DND-41 (cell line): ENCODE data around the gene ZMAT3.

Experiments
- ATAC-seq: fragments of 200-7000 bp; cut with Tn5 transposase; 3 replicates; pipeline ENCODE4 v1.9.1; 2021; ENCODE audit warnings: low read depth; ENCODE audit not compliant: insufficient read depth
- DNase-seq: peaks from one replicate; pipeline ENCODE4 v3.0.0-alpha.2; 2020
- H2AFZ ChIP-seq: 2 replicates; pipeline ENCODE4 v1.6.0; 2012; ENCODE audit warnings: low read depth, low read length
- H3K27ac ChIP-seq: 2 replicates; pipeline ENCODE4 v1.5.1; 2012; ENCODE audit warnings: low read length, inconsistent platforms
- H3K27me3 ChIP-seq: fragments of 200-600 bp; sonication (generic); 2 replicates; pipeline ENCODE4 v1.6.0; 2012; ENCODE audit warnings: low read length, mild to moderate bottlenecking, inconsistent platforms; ENCODE audit not compliant: insufficient read depth, poor library complexity
- H3K36me3 ChIP-seq: 2 replicates; pipeline ENCODE4 v1.5.1; 2012; ENCODE audit warnings: low read length, inconsistent platforms; ENCODE audit not compliant: insufficient read depth
- H3K4me1 ChIP-seq: 2 replicates; pipeline ENCODE4 v1.5.1; 2012; ENCODE audit warnings: mild to moderate bottlenecking, low read length; ENCODE audit not compliant: insufficient read depth
- H3K4me2 ChIP-seq: 2 replicates; pipeline ENCODE4 v1.6.0; 2012; ENCODE audit warnings: mild to moderate bottlenecking, moderate library complexity, low read length, inconsistent platforms; ENCODE audit not compliant: insufficient read depth
- H3K4me3 ChIP-seq, 2 experiments: fragments of 200-600 bp in 1 of 2; shearing (Covaris generic) in 1 of 2; 2 replicates each; pipeline ENCODE4 v1.5.1; 2012 to 2016; ENCODE audit warnings: inconsistent platforms in 2 of 2, low read length in 2 of 2, mild to moderate bottlenecking in 2 of 2, low read depth in 1 of 2, moderate library complexity in 1 of 2
- H3K79me2 ChIP-seq: 2 replicates; pipeline ENCODE4 v1.6.0; 2012; ENCODE audit warnings: low read length, inconsistent platforms; ENCODE audit not compliant: insufficient read depth
- H3K9ac ChIP-seq: 2 replicates; pipeline ENCODE4 v1.6.0; 2012; ENCODE audit warnings: low read depth, mild to moderate bottlenecking, inconsistent platforms, low read length, moderate library complexity
- H3K9me3 ChIP-seq: 2 replicates; pipeline ENCODE4 v1.5.1; 2012; ENCODE audit warnings: low read length, moderate library complexity, mild to moderate bottlenecking, inconsistent platforms; ENCODE audit not compliant: insufficient read depth, severe bottlenecking
- H4K20me1 ChIP-seq: 2 replicates; pipeline ENCODE4 v1.6.0; 2012; ENCODE audit warnings: low read length; ENCODE audit not compliant: insufficient read depth
- EZH2 ChIP-seq: IDR thresholded peaks from 3 replicates; pipeline ENCODE4 v1.6.1; 2012; ENCODE audit warnings: borderline replicate concordance, low read depth, mild to moderate bottlenecking, moderate library complexity, low read length, inconsistent platforms; ENCODE audit not compliant: severe bottlenecking
- TF ChIP-seq, protein P1 (sequence below): IDR thresholded peaks from 2 replicates; pipeline ENCODE4 v1.5.1; 2012; ENCODE audit warnings: borderline replicate concordance, low read length, moderate library complexity, mild to moderate bottlenecking; ENCODE audit not compliant: poor library complexity, severe bottlenecking; ENCODE audit errors: extremely low read depth

ZMAT3 gene

DNA sequence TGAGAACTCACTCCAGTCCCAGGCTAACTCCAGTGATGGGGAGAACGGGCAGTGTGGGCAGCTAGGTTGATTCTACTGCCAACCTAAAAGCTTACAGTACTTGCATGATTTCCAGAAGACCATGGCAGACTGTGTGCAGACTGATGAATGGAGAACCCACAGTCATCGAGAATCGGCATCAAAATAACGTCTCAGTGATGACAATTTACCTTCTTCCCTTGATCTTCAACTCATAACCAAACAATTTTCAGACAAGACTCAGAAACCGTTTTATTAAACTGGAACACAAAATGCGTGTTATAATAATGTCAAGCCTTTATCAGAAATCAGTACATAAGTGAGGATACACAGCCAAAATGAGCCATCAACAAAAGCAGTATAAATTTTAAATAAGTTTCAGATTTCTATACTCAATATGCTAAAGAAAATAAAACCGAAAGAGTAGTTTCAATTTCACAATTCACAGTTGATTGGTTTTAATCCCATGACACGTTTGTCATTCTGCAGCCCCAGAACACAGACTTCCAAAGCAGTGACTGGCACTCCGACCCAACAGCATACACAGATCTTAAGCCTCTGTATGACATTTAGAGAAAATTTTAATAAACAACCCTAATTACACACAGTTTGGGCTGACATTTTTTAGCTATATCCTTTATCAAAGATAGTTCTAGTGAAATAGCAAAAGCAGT, 54.5 kb downstream of the ZMAT3 start:
- Histone ChIP-seq H2AFZ (no peak overlapping the region), H3K4me3 (no peak overlapping the region)

DNA sequence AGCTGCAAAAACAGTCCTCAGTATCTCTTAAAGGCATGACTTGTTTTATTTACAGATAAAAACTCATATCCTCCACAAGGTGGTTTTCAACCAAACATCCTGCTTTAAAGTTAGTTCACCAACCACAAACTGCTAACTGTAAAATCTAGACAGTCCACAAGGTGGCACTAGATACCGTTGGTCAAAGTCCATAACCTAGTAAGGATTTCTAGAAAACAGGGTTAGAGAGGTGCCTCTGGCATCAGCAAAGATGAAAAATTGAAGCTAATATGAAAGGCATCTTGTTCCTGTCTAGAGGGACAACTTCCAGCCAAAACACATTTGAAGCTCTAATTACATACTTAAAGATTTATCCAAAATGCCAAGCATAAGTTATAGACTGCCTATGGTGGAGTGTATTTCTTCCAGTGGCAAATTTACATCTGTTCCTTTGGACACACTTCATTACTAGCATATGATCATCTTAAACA, 56.0 kb downstream of the ZMAT3 start:
- Histone ChIP-seq H3K36me3 (no peaks in the 10 kb centered on the region), H4K20me1 (no peaks in the 10 kb centered on the region), H3K79me2 (no peaks in the 10 kb centered on the region), H3K4me3 (no peak overlapping the region), H3K27me3 (no peaks in the 10 kb centered on the region), H3K9me3 (no peaks in the 10 kb centered on the region), H3K27ac (no peak overlapping the region), H2AFZ (no peak overlapping the region), H3K4me2 (no peak overlapping the region), H3K4me1 (peaks cover 11% of the 10 kb centered on the region), H3K9ac (no peak overlapping the region)
- DNase-seq: peak; percentile 78
- peak; percentile 97 for ATAC-seq
- TF ChIP-seq, protein P1, sequence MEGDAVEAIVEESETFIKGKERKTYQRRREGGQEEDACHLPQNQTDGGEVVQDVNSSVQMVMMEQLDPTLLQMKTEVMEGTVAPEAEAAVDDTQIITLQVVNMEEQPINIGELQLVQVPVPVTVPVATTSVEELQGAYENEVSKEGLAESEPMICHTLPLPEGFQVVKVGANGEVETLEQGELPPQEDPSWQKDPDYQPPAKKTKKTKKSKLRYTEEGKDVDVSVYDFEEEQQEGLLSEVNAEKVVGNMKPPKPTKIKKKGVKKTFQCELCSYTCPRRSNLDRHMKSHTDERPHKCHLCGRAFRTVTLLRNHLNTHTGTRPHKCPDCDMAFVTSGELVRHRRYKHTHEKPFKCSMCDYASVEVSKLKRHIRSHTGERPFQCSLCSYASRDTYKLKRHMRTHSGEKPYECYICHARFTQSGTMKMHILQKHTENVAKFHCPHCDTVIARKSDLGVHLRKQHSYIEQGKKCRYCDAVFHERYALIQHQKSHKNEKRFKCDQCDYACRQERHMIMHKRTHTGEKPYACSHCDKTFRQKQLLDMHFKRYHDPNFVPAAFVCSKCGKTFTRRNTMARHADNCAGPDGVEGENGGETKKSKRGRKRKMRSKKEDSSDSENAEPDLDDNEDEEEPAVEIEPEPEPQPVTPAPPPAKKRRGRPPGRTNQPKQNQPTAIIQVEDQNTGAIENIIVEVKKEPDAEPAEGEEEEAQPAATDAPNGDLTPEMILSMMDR: peak; percentile 91
- no peak for TF ChIP-seq EZH2

More for the DNA sequence above, 54.5 kb downstream of the ZMAT3 start:
- Histone ChIP-seq H4K20me1 (no peaks in the 10 kb centered on the region), H3K4me1 (peaks cover 26% of the 10 kb centered on the region), H3K27me3 (no peaks in the 10 kb centered on the region), H3K4me2 (no peak overlapping the region), H3K9ac (no peak overlapping the region), H3K9me3 (no peaks in the 10 kb centered on the region), H3K36me3 (no peaks in the 10 kb centered on the region), H3K79me2 (no peaks in the 10 kb centered on the region), H3K27ac (no peak overlapping the region)
- no peak for DNase-seq
- TF ChIP-seq, protein P1: no peak
- TF ChIP-seq EZH2: no peak
- no peak for ATAC-seq

DNA sequence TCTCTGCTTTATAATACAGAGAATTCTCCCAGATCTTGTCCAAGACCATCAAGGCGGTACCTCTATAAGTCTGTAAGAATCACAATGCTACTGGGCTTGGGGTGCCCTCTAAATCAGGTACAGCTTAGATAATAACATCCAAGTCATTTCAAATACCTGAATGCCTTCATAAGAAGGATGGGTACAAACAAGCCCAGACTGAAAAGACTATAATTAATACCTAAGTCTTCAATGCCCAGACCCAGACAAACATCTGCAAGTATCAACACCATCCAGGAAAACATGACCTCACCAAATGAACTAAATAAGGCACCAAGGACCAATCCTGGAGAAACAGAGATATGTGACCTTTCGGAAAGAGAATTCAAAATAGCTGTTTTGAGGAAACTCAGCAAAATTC, 65.9 kb downstream of the ZMAT3 start:
- Histone ChIP-seq H4K20me1 (no peaks in the 10 kb centered on the region), H3K27ac (no peak overlapping the region), H3K9ac (no peak overlapping the region), H3K79me2 (no peaks in the 10 kb centered on the region), H3K36me3 (no peaks in the 10 kb centered on the region), H2AFZ (no peak overlapping the region), H3K4me2 (no peak overlapping the region), H3K27me3 (no peaks in the 10 kb centered on the region), H3K4me3 (no peak overlapping the region), H3K4me1 (no peaks in the 10 kb centered on the region), H3K9me3 (no peaks in the 10 kb centered on the region)
- TF ChIP-seq, protein P1: no peak
- TF ChIP-seq EZH2: no peak
- DNase-seq (no peak), ATAC-seq (no peak)
